Activated CD4-positive, alpha-beta T cell treated with anti-CD3 and anti-CD28 coated beads, Interleukin-2, amount 50 U/mL, for 48 hours (primary cell): ENCODE data around the gene PYROXD2.

Experiments used
- DNase-seq, 2 experiments: peaks; one replicate each; pipeline ENCODE4 v3.0.0-alpha.2; 2020

PYROXD2 gene

DNA sequence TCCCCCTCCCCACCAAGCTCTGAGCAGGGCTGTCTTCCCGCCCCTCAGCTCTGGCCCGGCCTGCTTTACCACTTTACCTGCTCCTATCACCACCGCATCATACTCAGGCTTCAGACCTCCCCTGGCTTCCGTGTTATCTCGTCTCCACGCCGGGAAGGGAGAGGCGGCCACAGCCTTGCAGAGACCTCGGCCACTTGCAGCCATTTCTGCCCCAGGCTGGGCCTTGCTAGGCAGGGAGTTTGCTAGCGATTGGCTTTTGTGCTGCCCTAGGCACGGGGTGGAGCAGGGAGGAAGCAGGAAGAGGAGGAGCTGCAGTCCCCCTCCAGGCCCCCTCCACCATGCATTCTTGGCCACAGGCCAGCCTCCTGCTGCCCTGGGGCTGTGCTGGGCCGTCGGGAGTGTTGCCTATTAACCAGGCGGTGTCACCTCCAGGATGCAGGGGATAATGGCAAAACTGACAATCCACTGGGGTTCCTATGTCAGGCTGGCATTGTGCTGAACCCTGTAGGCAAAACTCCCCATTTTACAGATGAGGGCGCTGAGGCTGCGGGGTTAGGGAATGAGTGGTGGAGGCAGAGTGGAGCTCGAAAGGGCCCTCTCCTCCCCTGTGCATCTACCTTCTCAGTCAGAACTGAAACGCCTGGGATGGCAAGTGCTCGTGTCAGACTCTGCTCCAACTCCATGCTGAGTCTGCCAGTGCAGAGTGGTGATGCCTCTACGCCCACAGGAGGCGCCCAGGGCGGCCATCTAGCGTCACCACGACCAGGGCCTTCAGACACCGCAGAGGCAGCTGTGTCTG lies at the start of gene PYROXD2:
PYROXD2 (minus strand) TSS at position 251 of the 799 bp plus-strand sequence; CDS start at position 204, 47 bp downstream.
- peak; percentile 34 to 51 for DNase-seq

DNA sequence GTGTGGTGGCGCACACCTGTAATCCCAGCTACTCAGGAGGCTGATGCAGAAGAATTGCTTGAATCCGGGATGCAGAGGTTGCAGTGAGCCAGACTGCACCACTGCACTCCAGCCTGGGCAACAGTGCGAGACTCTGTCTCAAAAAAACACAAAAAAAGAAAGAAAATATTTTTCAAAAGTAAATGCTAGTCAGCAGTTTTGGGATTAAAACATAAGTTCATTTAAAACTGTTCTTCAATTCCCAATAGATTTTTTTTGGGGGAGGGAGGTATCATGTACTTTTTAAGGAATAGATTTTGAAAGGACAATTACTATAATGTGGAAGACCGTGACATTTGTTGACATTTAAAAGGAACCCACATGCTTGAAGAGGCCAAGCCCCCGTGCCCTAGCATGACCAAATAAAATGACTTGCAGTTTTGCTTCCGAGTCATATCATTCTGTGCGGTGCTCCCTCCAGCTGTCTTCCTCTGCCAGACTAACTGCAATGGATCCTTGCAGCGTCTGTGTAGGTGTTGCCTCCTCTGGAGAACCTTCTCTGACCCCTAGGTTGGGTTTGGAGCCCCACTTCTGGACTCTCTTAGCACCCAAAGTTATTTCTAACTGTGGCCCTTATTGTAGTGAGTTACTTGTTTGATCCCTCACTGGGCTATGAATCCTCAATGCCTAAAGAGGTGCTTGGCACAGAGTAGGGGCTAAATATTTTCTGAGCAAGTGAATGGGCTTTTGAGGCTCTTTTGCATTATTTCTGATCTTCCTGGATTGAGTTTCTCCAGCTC lies 49.2 kb upstream of the PYROXD2 start:
- no peak for DNase-seq

DNA sequence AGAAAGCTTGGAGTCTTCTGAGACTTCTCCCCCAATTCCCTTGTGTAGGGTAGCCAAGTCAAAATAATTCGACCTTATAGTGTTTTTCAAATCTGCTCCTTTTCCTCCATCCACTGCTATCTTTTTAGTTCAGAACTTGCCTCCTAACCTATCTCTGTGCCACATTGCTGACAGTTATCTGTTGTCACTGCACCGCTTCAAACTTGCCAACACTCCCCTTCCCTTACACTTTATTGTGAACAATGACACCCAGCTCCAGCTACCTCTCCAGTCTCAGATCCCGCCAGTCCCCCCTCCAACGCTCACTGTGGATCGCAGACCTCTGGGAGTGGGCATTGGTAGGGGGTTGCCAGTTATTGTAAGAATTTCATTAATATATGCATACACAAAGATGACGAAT lies 48.0 kb upstream of the PYROXD2 start:
- no peak for DNase-seq

DNA sequence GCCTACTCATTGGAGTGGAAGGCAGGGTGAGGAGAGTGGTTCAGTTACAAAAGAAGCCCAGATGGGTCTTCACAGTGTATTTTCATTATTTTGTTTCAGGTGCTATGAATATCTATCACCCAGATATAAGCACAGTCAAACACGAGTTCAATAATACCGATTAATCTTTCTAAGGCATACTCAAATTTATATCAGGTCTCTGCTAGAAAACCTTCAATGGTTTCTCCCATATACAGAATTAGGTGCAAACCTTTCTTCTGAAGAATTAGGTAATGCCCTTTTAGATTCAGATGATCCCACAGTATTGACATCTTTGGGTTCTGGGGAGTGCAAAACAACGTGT lies 46.5 kb upstream of the PYROXD2 start:
- no peak for DNase-seq

DNA sequence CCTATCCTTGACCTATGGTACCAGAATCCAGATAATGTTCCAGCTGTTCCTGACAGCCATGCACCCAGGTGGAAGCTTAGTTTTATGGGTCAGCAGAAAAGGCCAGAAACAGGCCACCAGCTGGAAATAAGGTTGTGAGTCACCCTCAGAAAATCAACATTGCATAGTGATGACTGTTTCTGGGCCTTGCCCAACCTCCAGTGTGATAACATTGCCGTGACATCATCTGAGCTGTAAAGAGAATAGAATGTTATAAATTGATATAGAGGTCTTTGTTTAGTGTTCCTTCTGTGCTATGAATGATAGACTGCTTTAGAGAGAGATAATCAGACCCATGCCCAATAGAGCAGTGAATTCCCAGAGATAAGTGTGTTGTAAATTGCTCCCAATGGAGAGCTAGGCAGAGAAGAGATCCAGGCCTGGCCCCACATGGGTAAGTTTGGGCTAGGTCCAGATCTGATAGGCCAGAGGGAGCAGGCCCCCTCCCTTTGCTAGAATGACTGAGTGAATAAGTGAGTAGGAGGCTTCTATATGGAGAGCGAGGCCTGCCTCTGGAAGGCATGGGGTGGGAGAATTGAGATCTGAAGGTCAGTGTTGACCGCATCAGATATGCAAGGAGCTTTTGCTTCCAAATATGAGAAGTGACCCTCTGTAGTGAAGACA lies 46.0 kb upstream of the PYROXD2 start:
- no peak for DNase-seq

DNA sequence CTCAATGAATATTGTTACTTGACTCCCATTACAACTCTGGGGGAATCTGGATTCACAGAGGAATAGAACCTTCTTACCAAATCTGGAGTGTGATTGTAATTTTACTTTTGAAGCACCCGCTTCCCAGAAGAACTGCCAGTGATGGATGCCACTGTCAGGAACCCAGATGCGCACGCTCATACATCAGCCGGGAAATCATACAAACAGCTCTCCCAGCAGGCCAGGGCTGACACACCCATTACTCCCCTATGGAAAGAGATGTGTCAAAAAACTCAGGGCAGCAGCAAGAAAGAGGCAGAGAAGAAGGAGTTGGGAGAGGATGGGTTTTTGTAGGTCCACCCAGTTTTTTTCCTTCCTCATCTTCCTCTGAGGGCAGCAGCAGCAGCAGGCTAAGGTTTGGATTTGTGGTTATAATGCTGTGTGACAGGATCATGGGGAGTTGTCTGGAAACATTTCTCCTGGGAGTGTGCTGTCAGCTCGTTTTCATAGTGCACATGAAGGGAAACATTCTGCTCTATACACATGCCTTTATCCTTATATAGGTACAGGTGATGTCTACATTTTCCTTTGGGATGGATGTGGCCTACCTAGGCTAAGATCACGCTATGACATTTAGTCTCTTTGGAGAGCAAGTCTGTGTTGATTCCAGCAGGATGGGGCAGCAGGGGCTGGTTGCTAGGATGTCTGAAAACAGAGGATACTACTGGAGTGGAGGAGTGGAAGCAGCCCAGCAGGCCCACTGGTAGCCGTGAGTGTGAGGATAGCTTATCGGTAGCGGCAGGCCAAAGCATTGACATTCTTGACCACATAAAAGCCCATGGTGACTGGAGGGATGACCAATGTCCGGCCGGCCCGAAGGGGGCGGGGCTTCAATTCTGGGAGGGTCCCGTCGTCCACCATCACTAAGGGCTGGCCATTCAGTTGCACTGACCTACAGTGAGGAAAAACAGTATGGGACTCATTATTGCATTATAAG lies 44.1 kb upstream of the PYROXD2 start:
- DNase-seq, result no peak

DNA sequence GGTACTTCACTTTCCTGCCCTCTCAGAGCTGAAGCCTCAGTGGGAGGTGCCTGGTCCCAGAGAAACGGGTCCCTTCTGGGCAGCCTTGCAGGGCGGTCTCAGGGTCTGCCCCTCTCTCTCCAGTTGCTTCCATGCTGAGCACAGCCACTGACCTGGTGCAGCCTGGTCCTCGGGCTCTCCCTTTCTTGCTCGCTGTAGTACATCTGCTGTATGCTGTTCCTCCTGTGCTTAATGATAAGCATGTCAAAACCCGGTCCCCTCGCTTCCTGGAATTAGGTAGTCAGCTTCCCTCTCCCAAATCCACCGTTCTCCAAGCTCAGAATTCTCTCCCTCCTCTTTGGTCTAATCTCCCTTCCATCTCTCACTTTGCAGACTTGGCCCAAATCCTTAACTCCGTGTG lies 42.7 kb upstream of the PYROXD2 start:
- no peak for DNase-seq

DNA sequence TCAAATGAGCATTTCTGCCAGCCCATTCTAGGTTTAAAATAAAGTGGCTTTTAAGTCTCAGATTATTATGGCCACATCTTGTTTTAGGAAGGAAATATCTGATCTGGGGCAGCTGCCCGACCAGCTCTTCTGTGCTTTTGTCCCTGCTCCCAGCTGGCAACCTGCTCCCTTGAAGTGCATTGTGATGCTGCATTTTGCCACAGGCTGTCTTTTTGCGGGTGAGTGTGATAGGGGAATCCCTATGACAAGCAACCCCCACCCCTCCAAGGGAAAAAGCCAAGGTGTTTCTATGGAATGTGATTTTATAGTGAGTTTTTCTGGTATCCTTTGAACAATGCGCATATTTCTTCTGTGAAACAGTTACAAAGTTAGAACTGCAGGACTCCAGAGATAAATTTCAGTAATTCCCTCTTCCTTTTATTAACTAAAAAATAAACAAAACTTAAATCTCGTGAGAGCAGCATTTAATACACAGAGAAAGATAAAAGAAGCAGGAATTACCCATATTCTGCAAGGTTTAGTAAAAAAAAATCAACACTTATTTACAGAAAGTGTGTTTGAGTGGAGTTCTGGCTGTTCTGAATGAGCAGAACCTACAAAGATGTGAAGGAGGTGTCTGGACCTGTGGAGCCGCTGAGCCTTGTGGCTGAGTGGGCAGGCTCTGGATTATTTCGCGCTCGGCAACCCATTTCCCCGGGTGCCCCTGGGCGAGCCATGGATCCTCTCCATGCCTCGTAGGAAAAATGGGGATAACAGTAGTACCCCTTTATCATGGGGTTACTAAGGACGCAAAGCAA lies 41.9 kb upstream of the PYROXD2 start:
- DNase-seq, result no peak

DNA sequence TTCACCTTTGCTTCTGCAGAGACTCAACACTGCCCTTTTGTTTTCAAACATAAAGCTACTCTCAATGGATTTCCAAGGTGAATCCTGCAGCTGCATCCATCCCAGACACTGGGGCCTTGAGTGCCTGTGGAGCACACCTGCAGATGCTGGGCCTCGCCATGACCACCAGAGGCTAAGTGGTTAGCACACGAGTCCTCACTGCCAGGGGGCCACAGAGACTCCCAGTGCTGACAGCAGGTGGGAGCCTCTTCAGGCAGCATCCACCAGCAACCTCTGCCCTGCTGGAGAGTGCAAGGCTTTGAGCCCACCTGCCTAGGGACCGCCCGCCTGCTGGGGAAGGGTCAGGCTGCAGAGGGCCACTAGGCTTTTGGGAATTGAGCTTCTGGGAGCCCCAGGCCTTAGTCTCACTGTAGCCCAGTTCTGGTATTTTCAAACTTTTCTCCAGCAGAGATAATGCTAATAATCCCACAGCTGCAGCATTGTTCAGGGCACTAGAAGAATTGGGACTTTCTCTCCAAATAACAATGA lies 41.1 kb upstream of the PYROXD2 start:
- no peak for DNase-seq

DNA sequence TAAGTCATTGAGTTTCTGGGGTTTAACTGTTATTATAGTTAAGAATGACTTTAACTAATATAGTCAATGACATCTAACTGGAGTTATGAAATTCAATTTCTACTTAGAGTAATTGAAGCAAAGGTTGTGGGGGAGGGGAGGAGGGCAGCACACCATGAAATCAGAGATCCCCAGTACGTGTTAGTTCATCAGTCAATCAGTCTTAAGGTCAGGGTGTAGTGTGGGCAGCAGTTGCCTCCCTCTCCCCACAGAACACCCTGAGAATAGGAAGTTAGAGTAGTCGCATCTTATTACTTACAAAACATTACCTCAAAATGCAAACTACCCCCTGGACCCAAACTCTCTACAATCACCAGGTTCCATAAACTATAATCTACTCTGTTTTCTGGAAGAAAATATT lies 38.7 kb upstream of the PYROXD2 start:
- DNase-seq, result no peak

DNA sequence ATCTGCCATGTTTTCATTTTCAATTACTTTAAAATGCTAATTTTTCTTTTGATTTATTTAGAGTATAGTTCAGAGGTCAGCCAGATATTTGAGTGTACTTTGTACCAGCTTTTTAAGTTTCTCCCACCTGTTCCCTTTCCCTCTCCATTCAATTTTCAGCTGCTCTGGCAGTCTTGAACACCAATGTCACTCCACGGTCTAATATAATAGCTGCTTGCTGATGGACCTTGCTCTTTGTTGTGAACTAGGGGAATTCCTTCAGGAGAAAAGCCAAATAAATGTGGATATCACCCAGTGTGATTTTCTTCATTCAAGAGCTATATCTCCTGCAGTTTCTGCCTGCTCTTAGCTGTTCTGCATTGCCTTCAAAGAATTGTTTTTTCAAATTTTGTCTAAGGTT lies 35.6 kb upstream of the PYROXD2 start:
- no peak for DNase-seq

DNA sequence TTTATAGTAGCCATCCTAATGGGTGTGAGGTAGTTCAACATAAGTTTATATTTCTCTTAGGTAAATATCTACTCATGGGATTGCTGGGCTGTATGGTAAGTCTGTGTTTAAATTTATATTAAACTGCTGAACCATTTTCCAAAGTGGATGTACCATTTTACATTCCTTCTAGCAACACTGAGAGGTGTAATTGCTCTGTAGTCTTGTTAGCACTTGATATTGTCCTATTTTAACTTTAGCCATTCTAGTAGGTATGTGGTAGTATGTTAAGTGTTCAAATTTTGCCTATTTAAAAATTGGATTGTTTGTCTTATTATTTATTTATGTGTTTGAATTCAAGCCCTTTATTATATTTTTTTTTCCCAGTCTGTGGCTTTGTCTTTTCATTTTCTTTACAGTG lies 34.3 kb upstream of the PYROXD2 start:
- DNase-seq, result no peak

DNA sequence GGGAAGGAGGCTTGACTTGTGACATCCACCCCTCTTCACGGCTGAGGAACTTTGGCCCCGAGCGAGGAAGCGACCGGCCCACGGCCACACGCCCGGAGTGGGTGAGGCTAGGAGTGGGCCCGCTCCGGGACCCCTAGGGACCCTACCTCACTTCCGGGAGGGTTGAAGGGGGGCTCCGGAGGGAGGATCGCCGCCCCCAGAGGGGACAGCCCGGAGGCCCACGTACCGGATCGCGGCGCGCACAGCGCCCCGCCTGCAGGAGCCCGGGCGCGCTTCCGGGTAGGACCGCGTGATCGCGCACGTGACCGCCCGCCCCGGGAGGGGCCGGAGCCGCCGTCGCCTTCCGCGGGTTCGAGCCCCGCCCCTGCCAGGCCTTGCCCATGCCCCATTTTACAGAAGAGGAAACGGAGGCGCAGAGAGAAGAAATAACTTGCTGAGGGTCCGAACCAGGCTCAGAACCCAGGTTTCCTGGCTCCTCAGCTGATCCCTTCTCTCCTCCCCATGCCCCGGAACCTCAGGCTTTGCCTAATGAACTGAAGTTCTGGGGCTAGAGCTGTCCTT lies 31.8 kb upstream of the PYROXD2 start, which contains the start of gene HPS1:
HPS1 (minus strand) TSS at position 275 of the 561 bp plus-strand sequence. CDS start 3,695 bp downstream, outside the sequence.
- DNase-seq, result peak; percentile 86 to 87

DNA sequence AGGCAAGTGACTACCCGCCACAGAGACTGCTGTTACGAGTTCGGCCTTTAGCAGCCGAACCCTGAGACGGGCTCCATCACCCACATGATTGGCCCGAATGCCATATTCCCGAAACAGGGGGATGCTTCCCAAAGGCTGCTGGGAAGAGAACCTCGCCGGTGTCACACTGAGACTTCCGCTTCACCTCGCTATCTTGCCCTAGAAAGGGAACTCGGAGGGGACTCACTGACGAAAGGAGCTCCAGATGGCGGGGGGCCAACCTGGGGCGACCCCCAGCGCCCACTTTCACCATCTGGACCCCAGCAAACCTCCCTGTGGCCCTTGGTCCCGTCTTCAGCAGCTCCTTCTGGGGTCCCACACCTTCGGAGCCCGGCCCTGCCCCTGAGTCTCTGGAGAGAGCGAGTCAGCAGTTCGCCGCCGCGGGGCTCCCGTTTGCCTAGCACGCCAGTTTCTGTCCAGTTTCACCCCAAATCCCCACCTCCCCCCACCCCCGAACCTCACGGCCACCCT lies 31.2 kb upstream of the PYROXD2 start:
- peak; percentile 44 to 46 for DNase-seq

DNA sequence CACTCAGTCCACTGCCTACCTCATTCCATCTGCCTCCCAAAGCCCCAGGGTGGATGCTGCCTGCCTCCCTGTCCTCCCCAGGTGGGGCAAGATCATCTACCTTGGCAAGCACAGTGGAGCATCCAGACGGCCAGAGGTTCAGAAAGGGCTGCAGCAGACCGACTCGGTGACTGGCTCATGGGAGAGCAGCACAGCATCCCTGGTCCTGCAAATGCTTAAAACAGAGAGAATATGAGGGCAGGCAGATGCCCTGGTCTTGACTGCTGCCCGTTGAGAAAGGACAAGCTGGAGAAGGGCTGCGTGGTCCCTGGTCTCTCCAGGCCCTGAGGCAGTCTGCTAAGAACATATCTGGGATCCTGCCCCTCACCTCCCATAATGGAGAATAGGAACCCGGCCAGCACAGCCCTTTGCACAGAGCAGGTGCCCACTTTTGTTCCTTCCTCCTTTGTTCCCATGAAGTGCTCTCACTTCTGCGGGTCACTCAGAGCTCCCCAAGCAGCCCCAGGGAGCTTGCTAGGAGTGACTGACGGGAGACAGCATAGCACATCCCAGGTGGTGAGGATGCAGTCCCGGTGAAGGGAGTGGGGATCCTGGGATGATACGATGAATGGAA lies 30.3 kb upstream of the PYROXD2 start:
- DNase-seq, result no peak

DNA sequence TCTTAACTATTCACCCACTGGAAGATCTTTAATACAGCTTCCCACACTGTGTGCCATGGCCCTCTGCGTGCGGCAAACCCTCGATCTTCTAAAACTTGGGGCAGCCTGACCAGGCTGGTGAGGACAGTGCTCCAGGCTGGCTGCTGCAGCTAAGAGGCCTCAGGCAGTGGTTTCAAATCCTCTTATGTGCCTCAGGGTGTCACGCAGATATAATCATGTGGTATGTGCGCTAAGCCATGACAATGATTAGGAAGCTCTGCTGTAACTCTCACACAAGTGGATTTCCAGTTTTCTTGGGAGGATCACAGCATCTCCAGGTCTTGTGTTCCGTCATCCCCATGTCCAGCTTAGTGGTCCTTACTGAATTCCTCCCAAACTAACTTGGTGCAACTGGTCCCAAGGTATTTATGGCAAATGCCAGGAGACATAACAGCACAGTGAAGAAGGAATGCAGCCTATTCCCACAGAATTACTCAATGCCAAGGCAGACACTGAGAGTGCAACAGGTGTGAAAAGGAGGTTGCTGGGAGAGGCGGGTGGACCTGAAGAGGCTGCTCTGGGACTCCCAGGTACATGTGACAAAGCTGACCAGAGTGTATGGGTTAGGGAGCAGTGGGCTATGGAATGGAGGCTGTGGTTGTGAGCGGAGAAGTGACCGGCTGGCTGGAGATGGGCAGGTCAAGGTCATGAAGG lies 29.5 kb upstream of the PYROXD2 start:
- no peak for DNase-seq

DNA sequence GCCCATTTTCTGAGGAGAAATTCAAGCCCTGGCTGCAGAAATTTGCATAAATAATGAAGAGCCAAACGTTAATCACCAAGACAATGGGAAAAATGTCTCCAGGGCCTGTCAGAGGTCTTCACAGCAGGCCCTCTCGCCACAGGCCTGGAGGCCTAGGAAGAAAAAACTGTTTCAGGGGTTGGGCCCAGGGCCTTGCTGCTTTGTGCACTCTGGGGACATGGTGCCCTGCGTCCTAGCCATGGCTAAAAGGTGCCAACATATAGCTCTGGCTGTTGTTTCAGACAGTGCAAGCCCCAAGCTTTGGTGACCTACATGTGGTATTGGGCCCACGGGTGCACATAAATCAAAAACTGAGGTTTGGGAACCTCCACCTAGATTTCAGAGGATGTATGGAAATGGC lies 23.7 kb upstream of the PYROXD2 start:
- no peak for DNase-seq

DNA sequence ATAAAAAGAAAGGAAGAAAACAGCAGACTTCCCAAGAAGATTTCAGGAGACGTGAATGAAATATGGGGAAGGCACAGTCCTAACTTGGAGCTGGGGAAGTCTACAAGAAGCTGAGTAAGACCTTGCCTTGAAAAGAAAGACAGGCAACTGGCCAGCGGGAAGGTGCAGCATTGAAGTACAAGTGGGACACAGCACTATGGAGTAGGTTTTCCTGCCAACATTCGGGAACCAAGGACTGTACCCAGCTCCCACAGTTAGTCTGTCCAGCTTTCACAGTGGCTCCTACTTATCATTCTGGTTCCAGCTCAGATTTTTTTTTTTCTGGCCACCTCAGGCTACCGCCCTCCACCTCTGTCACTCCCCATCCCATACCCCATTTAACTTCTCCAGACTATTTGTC lies 21.7 kb upstream of the PYROXD2 start:
- DNase-seq, result no peak

DNA sequence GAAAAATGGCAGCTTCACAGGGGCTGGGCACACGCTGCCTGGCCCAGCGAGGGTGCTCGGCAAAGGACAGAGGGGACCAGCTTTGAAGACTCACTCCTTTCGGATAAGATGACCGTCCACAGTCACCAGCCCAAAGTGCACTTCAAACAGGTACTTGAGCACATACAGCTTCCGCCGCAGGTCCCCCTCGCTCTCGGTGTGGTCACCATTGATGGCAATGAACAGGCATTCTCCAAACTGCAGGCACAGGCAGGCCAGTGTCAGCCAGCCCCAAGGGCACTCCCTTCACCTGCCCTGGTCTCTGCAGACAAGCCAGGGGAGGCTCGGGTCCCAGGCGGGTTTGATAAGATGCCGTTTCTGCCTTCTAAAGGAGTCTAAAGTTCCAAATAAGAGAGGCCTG lies 20.2 kb upstream of the PYROXD2 start:
- no peak for DNase-seq
